ENCODE data around the gene SH3GL3. TPM values are rescaled to one million over a fixed set of nuclear protein-coding genes. Genes with fewer than 3 reads are reported as not detected.

The SH3GL3 gene
- total RNA-seq, 6 experiments from 2014 or later = not detected

DNA sequence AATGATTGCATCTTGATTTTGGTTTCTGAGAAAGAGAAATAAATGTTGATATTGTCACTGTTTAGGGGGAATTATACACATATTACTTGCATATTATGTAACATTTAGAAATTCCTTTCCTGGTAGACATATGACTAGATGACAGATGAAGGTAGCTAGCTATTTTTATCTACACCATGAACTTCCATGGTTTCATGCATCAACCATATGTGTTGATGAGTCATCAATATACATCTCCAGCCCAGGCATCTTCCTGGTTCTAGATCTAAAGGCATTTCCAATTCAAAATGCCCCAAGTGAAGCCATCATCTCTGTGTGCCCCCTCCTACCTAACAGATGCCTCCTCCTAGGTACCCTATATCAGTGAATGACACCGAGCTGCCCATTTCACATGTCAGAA, 197.3 kb downstream of the SH3GL3 start:
- Mint-ChIP-seq H3K4me3 (no peak overlapping the region), H3K36me3 (ENCODE audit: low read depth) (peaks cover 7% of the 10 kb centered on the region; the same call in 1 of the 2 replicates), H3K4me1 (ENCODE audit: low read depth) (no peaks in the 10 kb centered on the region), H3K27ac (no peak overlapping the region), H3K9me3 (peaks cover 73% of the 10 kb centered on the region), H3K27me3 (ENCODE audit: insufficient read depth) (no peaks in the 10 kb centered on the region)
- no peak for DNase-seq
- TF ChIP-seq, protein P1, sequence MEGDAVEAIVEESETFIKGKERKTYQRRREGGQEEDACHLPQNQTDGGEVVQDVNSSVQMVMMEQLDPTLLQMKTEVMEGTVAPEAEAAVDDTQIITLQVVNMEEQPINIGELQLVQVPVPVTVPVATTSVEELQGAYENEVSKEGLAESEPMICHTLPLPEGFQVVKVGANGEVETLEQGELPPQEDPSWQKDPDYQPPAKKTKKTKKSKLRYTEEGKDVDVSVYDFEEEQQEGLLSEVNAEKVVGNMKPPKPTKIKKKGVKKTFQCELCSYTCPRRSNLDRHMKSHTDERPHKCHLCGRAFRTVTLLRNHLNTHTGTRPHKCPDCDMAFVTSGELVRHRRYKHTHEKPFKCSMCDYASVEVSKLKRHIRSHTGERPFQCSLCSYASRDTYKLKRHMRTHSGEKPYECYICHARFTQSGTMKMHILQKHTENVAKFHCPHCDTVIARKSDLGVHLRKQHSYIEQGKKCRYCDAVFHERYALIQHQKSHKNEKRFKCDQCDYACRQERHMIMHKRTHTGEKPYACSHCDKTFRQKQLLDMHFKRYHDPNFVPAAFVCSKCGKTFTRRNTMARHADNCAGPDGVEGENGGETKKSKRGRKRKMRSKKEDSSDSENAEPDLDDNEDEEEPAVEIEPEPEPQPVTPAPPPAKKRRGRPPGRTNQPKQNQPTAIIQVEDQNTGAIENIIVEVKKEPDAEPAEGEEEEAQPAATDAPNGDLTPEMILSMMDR (IDR thresholded peaks at IDR 0.05) = no peak

GRCh38 chr15:83650831-83651230, 203.7 kb downstream of the SH3GL3 start:
- DNase-seq = no peak
- Mint-ChIP-seq H3K4me1 (ENCODE audit: low read depth) (no peaks in the 10 kb centered on the region), H3K9me3 (peaks cover 47% of the 10 kb centered on the region), H3K27me3 (ENCODE audit: insufficient read depth) (no peaks in the 10 kb centered on the region), H3K4me3 (no peak overlapping the region), H3K27ac (no peak overlapping the region), H3K36me3 (ENCODE audit: low read depth) (no peaks in the 10 kb centered on the region)
- TF ChIP-seq, protein P1 (IDR thresholded peaks at IDR 0.05) = no peak

GRCh38 chr15:83651541-83651940, 204.4 kb downstream of the SH3GL3 start:
- Mint-ChIP-seq H3K27me3 (ENCODE audit: insufficient read depth) (no peaks in the 10 kb centered on the region), H3K4me1 (ENCODE audit: low read depth) (no peaks in the 10 kb centered on the region), H3K36me3 (ENCODE audit: low read depth) (no peaks in the 10 kb centered on the region), H3K9me3 (peaks cover 53% of the 10 kb centered on the region), H3K27ac (no peak overlapping the region), H3K4me3 (no peak overlapping the region)
- DNase-seq = no peak
- TF ChIP-seq, protein P1 (IDR thresholded peaks at IDR 0.05) = no peak

DNA sequence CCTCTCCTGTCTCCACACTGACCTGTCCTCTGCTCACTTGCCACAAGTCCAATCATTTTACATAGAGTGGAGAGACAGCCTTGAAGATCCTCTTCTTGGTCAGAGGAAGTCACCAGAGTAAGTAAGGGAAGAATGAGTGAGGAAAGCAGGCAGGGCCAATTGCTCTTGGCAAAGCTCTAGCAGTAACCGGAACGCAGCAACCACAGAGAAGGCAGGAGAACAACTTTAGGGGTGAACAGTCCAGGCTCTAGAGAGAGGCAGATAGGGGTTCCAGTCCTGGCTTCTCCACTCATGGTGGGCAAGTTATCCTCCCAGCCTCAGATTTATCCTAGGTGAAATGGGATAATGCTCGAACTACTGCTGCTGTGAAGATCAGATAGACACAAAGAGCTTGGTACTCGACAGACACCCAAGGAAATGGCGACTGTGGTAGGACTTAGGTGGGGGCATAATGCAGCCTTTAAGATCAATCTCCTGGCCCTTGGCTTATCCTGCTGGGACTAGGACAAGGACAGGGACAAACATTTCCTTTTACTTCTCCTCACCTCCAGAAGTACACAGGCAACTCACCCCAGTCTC, 205.6 kb downstream of the SH3GL3 start:
- no peak for DNase-seq
- Mint-ChIP-seq H3K9me3 (peaks cover 56% of the 10 kb centered on the region), H3K4me1 (ENCODE audit: low read depth) (no peaks in the 10 kb centered on the region), H3K4me3 (no peak overlapping the region), H3K27me3 (ENCODE audit: insufficient read depth) (no peaks in the 10 kb centered on the region), H3K36me3 (ENCODE audit: low read depth) (no peaks in the 10 kb centered on the region), H3K27ac (no peak overlapping the region)
- TF ChIP-seq, protein P1 (IDR thresholded peaks at IDR 0.05) = no peak

DNA sequence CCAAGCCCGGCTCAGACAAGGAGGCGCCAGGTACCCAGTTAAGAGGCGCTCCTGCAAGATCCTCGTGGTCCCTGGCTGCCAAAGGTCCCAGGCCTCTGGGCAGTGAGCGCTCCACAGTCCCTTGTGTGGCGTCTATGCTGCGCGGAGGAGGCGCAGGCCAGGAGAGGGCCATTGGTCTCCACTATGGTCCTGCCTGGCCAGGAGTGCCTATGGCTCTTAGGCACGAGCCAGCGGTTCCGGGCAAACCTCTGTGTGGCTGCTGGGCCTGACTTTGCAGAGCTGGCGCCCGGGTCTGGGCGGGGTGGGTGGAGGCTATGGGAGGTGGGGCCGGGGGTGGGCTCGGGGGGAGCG, 206.1 kb downstream of the SH3GL3 start:
- Mint-ChIP-seq H3K4me1 (ENCODE audit: low read depth) (no peaks in the 10 kb centered on the region), H3K9me3 (peaks cover 55% of the 10 kb centered on the region), H3K27ac (no peak overlapping the region), H3K4me3 (no peak overlapping the region), H3K36me3 (ENCODE audit: low read depth) (no peaks in the 10 kb centered on the region), H3K27me3 (ENCODE audit: insufficient read depth) (no peaks in the 10 kb centered on the region)
- no peak for DNase-seq
- TF ChIP-seq, protein P1 (IDR thresholded peaks at IDR 0.05) = no peak

Measured in HFFc6 (cell line).